ENCODE measurements around the gene DIO1. TPM values are rescaled to one million over a fixed set of nuclear protein-coding genes. Genes with fewer than 3 reads are reported as not detected.

DIO1 gene
- total RNA-seq = not detected

- Histone ChIP-seq H3K9me3 (no peaks in the 10 kb centered on the region), H3K4me1 (peaks cover 0 to 31% (median 4%) of the 10 kb centered on the region in 4 donors), H3K27ac (no peak within 1 kb of the TSS), H3K36me3 (no peaks in the 10 kb centered on the region), H3K27me3 (no peaks in the 10 kb centered on the region), H3K4me3 (no peak within 1 kb of the TSS)
- TF ChIP-seq EP300 (IDR thresholded peaks at IDR 0.05) = no peak
- TF ChIP-seq, protein P1, sequence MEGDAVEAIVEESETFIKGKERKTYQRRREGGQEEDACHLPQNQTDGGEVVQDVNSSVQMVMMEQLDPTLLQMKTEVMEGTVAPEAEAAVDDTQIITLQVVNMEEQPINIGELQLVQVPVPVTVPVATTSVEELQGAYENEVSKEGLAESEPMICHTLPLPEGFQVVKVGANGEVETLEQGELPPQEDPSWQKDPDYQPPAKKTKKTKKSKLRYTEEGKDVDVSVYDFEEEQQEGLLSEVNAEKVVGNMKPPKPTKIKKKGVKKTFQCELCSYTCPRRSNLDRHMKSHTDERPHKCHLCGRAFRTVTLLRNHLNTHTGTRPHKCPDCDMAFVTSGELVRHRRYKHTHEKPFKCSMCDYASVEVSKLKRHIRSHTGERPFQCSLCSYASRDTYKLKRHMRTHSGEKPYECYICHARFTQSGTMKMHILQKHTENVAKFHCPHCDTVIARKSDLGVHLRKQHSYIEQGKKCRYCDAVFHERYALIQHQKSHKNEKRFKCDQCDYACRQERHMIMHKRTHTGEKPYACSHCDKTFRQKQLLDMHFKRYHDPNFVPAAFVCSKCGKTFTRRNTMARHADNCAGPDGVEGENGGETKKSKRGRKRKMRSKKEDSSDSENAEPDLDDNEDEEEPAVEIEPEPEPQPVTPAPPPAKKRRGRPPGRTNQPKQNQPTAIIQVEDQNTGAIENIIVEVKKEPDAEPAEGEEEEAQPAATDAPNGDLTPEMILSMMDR (IDR thresholded peaks at IDR 0.05) = no peak
- no peak for TF ChIP-seq POLR2A (IDR thresholded peaks at IDR 0.05)
- WGBS, 2 donors = 78 to 82% methylated on average over 14 of the region's 14 CpGs
- DNase-seq (ENCODE audit: low spot score in 2 of 2) = no peak
Observed at GRCh38 chr1:53893999-53894636, at the start of gene DIO1. Gene DIO1, plus strand, starts transcription at chr1:53894187. Its CDS starts 24 bp downstream, at chr1:53894211.

- no peak for TF ChIP-seq POLR2A (IDR thresholded peaks at IDR 0.05)
- no peak for TF ChIP-seq EP300 (IDR thresholded peaks at IDR 0.05)
- TF ChIP-seq, protein P1 (IDR thresholded peaks at IDR 0.05) = no peak
- no peak for DNase-seq (ENCODE audit: low spot score in 2 of 2)
- Histone ChIP-seq H3K4me3 (no peak overlapping the region), H3K36me3 (peaks cover 0 to 29% (median 0%) of the 10 kb centered on the region in 3 donors), H3K4me1 (no peaks in the 10 kb centered on the region), H3K27ac (no peak overlapping the region), H3K27me3 (no peaks in the 10 kb centered on the region), H3K9me3 (peaks cover 0 to 5% (median 0%) of the 10 kb centered on the region in 4 donors)
- 84 to 92% methylated on average over 6 of the region's 6 CpGs for WGBS, 2 donors
Observed at GRCh38 chr1:53847980-53848379, 46.0 kb upstream of the DIO1 start.

DNA sequence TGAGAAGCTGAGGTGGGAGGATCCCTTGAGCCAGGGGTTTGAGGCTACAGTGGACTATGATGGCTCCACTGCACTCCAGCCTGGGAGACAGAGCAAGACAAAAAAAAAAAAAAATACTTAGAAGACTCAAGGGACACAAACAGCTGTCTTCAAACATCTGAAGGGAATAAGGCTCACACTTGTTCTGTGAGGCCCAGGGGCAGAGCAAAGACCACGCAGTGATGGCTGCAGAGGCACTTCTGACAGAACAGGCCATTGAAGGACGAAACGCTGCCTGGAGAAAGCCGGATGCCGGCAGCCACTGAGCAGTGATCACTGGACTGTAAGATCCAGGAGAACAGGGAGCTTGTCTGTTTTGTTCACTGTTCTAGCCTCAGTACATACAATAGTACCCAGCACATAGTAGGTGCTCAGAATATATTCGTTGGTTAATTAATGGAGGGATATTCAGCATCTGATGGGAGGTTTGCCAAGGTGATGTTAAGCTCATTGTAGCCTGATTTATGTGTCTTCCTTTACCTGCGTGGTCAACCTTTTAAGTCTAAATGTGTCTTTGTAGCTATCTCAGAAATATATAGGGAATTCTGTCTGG, 43.8 kb upstream of the DIO1 start:
- WGBS, 2 donors = 54 to 69% methylated on average over 7 of the region's 7 CpGs
- no peak for DNase-seq (ENCODE audit: low spot score in 2 of 2)
- no peak for TF ChIP-seq POLR2A (IDR thresholded peaks at IDR 0.05)
- no peak for TF ChIP-seq EP300 (IDR thresholded peaks at IDR 0.05)

DNA sequence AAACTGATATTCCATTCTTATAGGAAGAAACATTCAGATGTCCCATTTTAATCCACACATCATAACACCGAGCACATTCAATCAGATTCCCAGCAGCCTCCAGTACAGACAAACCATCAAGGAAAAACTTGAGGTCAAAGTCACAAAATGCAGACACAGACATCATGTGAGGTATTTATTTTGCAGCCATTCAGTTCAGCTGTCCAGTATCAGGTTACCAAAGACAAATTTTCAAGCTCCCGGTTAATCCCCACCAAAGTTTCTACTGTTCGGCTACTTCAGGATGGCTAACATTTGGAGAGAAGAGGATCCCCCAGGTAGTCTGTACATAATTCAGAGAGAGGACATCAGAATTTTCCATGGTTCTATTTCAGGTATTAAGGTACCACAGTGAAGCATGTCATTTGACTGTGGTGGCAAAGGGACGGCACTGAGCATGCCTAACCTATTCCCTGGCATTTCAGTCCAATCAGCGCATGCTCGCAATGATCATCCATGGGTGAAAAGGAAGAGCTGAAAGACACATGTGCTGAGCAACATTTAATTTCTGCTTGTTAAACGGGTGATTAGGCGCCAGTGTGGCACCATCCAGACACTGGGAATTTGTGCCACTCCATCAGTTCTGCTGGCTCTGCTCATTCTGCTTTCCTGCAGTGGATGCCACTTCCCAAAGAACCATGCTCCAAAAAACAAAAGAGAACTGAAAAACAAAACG, 42.3 kb upstream of the DIO1 start:
- H3K9me3 ChIP-seq = no peaks in the 10 kb centered on the region
- no peak overlapping the region for H3K4me3 ChIP-seq
- H3K4me1 ChIP-seq = no peaks in the 10 kb centered on the region
- WGBS, 2 donors = 83 to 91% methylated on average over 9 of the region's 9 CpGs
- TF ChIP-seq POLR2A (IDR thresholded peaks at IDR 0.05) = no peak
- TF ChIP-seq, protein P1 (IDR thresholded peaks at IDR 0.05) = no peak
- no peak for DNase-seq (ENCODE audit: low spot score in 2 of 2)
- no peak overlapping the region for H3K27ac ChIP-seq
- H3K27me3 ChIP-seq = no peaks in the 10 kb centered on the region
- H3K36me3 ChIP-seq = peaks cover 0 to 67% (median 0%) of the 10 kb centered on the region in 3 donors

More for the DNA sequence above, 43.8 kb upstream of the DIO1 start:
- no peaks in the 10 kb centered on the region for H3K27me3 ChIP-seq
- H3K36me3 ChIP-seq = peaks cover 0 to 51% (median 0%) of the 10 kb centered on the region in 3 donors
- H3K9me3 ChIP-seq = no peaks in the 10 kb centered on the region
- no peak overlapping the region for H3K27ac ChIP-seq
- H3K4me1 ChIP-seq = no peaks in the 10 kb centered on the region
- no peak overlapping the region for H3K4me3 ChIP-seq

DNA sequence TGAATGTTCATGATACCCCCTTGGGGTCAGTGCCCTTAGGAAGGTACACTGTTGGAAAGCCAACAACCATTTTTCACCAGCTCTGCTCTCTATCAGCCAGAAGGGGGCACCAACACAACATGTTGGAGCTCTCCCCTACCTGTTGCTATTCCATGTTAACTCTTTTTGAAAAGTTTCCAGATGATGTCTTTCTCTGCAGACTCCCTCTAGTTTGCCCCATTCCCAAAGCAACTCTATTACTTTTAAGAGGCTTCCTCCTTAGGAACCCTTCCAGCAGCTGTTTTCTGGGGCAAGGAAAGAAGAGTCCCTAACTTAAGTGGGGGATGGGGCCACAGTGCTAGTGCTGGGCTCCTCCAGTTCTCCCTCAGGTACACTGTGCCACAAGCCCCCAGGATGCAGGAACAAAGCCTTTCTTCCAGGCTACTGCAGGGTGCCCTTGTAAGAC, 33.0 kb upstream of the DIO1 start:
- no peak overlapping the region for H3K27ac ChIP-seq
- no peak for TF ChIP-seq POLR2A (IDR thresholded peaks at IDR 0.05)
- TF ChIP-seq, protein P1 (IDR thresholded peaks at IDR 0.05) = peak; percentile 46 to 63 (median 57)
- TF ChIP-seq EP300 (IDR thresholded peaks at IDR 0.05) = no peak
- no peak overlapping the region for H3K4me3 ChIP-seq
- peaks cover 0 to 93% (median 10%) of the 10 kb centered on the region in 3 donors for H3K36me3 ChIP-seq
- H3K9me3 ChIP-seq = no peaks in the 10 kb centered on the region
- DNase-seq (ENCODE audit: low spot score in 2 of 2) = no peak
- H3K4me1 ChIP-seq = no peaks in the 10 kb centered on the region
- H3K27me3 ChIP-seq = no peaks in the 10 kb centered on the region

Measured in tibial nerve (tissue), 4 donors.